Measurements from ENCODE around the gene DENND1A.
"Not testable (repeated sequence)": the region's sequence is repeated elsewhere in the genome, so short reads cannot be mapped to it uniquely, and the experiment has no call there.

Gene DENND1A

DNA sequence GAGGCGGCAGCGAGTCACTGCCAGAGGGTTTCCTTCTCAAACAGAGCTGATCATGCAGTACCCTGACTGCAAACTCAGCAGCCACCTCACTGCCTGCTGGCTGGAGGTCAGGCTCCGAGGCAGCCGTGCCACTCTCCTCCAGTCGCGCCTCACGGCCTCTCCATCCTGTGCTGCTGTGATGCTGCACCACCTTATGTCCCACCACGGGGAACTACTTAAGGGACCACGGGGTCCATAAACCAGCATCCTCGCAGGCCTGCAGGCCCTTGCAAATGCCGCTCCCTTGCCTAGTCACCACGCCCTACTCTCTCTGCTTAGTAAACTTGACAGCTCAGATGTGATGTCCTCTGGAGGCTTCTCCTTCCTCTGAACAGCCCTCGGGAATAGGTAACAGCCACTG, 474.7 kb downstream of the DENND1A start:
- no peak for DNase-seq (ENCODE audit: low spot score)

DNA sequence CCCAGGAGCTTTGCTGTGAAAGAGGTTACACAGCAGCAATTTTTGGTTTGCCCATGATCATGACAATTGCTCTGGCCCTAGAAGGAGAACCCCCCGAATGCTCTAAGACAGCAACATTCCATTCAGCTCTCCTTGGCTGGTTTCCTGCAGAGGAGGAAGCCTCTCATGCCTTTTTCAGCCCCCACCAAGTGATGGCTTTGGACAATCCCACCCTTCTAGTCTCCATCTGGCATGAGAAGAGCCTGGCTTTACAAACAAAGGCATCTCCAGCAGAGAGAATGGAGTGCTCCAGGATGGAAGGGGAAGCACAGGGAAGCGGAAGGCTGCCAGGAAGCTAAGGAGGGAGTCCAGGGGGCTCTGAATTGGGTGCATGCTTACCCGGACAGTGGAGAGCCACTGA, 475.6 kb downstream of the DENND1A start:
- no peak for DNase-seq (ENCODE audit: low spot score)

- no peak for DNase-seq (ENCODE audit: low spot score)
Observed at GRCh38 chr9:123453831-123454321, 476.1 kb downstream of the DENND1A start.

DNA sequence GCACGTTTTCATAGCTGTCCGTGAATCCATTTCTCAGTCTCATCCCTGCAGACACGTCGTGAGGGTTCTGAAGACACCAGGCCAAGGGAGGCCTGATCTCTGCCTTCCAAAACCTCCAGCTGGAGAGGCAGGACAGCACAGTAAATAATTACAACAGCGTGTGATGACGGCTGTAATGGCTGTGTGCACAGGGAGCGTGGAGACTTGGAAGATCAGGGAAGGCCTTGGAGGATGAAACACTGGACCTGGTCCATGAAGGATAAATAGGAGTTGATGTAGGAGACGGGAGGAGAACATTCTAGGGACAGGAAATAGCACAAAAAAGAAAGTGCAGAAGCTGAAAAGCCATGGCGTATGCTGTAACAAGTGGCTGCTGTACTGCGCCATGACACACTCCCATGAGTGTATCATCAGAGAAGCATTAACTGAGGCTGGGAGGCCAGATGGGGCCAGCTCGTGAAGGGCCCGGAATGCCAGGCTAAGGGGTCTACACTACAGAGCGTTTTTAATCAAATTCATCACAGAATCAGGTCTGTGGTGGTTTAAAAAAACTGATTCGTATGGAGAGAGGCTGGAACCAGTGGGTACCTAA, 476.8 kb downstream of the DENND1A start:
- no peak for DNase-seq (ENCODE audit: low spot score)

DNA sequence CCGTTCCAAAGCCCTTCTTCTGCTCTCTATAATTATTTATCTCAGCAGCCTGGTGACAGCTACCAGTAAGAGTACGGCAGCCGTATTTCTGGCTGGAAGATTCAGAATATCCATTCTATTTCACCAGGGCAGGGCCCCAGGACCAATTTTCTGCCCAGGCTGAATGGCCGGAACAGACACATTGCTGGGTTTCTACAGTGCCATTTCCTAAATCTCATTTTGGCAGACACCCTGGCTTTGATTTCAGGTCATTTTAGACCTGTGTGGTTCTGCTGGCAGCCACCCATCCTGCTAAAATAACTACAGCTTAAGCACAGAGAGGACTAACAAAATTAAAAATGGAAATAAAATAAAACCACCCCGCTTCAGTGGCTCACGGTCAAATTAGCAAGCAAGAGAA, 478.9 kb downstream of the DENND1A start:
- no peak for DNase-seq (ENCODE audit: low spot score)

DNA sequence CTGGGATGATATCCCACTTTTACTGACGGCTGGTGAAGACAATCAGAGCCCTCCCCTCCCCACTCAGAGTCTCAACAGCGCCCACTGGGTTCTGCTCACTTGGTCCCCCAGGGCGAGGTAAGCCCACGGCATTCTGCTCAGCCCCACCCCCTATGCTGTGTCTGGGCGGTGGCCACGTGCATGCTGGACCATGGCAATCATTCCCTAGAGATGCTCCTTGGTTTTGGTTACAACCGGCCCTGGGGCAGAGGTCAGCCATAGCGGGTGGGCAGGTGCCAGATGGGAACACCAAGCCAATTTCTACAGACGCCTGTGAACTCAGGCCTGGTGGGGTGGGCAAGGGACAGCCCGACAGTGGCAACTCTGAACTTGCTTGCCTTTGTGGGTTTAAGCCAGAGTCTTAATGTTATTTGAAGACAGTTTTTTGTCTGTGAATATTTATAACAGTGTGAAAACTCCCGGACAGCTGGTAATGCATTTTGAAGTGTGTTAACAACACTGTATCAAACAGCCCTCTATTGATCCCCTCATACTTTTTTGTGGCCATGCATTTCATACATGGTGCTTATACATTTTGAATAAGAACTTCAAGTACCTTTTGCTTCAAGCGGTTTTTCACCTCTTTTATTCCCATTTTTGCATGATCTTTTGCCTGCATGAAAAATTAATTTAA, 479.7 kb downstream of the DENND1A start:
- DNase-seq (ENCODE audit: low spot score) = no peak

DNA sequence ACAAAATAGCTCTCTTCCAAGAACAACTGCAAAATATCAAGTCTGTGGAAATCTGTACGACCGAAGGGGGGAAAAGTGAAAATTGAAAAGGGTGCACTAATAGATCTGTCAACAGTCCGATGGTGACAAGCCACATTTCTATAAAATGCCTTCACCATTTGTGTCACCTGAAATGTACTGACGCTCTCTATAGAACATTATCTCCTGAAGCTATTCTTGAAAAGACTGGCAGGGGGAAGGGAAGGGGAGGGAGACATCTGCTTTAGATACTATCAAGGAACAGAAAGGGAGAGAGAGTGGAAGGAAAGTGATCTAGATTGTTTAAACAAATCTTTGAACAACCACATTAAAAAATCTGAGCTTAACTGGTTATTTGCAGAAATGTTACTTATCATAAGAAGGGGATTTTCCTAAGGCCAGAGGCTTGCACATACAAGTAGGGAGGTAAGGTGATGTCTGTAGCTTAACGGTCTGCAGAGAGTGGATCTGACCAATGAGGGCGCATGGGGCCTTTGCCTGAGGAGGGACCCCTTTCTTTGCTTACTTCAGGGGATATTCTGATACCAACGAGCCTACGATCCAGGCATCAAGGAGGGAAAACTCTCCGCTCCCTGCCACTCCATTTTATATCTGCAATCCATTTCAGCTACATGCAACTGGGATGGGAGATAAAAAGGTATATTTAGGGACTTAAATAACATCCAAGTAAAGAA, 481.8 kb downstream of the DENND1A start:
- no peak for DNase-seq (ENCODE audit: low spot score)

GRCh38 chr9:123445981-123446610, 483.8 kb downstream of the DENND1A start:
- DNase-seq (ENCODE audit: low spot score) = no peak

DNA sequence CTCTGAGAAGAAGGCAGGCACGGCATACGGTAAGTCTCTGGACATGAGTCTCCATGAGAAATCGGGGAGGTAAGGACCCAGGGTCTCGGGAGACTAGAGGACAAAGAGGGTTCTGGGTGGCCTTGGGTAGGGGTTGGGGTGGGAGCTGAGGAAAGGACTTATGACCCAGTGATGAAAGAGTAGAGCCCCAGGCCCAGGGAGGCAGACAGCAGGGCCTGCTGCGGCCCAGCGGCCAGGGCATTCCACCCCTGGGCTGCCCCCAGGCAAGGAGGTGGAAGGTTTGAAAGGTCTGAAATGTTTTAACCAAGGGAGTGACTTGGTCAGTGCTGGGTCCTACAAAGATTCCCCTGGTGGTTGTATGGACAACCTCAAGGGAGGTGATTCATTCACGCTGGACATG, 484.8 kb downstream of the DENND1A start:
- DNase-seq (ENCODE audit: low spot score) = no peak

- DNase-seq (ENCODE audit: low spot score) = no peak
Observed at GRCh38 chr9:123441769-123442168, 488.2 kb downstream of the DENND1A start.

- no peak for DNase-seq (ENCODE audit: low spot score)
Observed at GRCh38 chr9:123440256-123440655, 489.7 kb downstream of the DENND1A start.

DNA sequence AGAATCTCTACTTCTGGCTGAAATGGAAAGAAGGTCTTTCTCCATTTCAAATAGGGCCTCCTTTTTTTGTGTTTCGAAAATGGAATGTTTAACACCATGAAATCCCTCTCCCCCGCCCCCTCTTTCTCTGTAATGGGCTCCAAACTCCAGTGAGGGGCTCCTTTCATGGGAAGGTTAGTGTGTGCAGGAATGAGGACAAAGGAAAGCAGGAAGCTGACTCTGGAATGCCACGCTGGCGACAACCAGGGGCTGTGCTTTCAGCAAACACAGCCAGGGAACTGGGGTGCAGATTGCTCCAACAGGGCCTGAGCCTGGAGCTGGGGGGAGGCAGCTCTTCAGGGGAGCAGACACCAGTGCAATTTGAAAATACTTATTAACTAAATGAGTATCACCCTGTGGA, 491.1 kb downstream of the DENND1A start:
- no peak for DNase-seq (ENCODE audit: low spot score)

DNA sequence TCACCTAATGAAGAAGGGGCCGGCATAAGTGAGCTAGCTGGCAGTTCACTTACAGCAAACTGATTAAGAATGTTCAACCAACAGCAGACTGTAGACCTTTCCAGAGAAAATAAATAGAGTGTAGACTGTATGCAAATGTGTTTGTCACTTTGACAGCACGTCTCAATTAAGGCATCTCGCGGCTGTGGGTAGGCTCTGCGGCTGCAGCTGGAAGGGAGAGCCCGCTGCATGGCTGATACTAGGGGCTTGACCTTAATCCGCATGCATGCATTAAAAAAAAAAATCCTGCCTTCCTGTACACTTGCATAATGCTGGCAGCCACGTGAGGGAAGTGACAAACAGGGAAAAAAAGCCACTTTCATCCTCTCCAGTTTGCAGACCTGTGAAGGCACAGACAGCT, 491.6 kb downstream of the DENND1A start:
- no peak for DNase-seq (ENCODE audit: low spot score)

- DNase-seq (ENCODE audit: low spot score) = no peak
Observed at GRCh38 chr9:123437201-123437600, 492.7 kb downstream of the DENND1A start.

DNA sequence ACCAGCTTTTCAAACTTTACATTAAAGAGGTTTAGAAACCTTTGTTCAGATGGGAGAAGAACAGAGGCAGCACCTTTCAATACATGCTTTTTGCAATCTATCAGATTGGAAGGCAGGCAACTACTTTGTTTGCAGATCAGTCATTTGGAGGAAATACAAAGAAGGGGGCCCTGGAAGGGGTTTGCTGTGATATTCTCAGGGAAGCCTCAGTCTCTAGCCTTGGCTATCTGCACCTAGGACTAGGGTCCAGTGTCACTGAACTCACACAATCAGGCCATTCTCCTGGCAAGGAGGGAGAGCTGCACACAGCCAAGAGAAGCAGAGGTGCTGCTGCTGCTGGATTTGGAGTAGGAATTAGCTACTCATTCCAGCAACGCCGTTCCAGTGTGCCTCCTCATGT, 494.5 kb downstream of the DENND1A start:
- DNase-seq (ENCODE audit: low spot score) = no peak

GRCh38 chr9:123434619-123435240, 495.2 kb downstream of the DENND1A start:
- DNase-seq (ENCODE audit: low spot score) = peak; percentile 56

GRCh38 chr9:123432331-123433236, 497.3 kb downstream of the DENND1A start:
- no peak for DNase-seq (ENCODE audit: low spot score)

DNA sequence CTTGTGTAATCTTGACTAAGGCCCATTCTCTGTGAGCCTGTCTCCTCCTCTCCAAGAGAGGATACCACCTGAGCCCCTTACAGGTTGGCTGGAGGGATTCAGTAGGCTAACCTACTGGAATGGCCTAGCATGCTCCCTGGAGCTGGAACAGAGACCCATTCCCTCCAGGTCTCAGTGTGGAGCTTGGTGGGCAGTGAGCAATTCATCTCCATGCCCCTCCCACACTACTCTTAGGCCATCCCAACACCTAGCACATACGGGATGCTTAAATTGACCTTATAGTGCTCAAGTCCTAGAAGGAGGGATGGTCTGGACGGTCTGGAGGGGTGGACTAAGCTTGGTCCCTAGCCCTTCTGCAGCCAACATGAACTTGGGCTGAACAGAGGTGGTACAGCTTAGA, 498.3 kb downstream of the DENND1A start:
- no peak for DNase-seq (ENCODE audit: low spot score)

GRCh38 chr9:123428450-123428849, 501.5 kb downstream of the DENND1A start:
- not testable (repeated sequence) for DNase-seq (ENCODE audit: low spot score)

- no peak for DNase-seq (ENCODE audit: low spot score)
Observed at GRCh38 chr9:123426406-123426805, 503.5 kb downstream of the DENND1A start.

DNA sequence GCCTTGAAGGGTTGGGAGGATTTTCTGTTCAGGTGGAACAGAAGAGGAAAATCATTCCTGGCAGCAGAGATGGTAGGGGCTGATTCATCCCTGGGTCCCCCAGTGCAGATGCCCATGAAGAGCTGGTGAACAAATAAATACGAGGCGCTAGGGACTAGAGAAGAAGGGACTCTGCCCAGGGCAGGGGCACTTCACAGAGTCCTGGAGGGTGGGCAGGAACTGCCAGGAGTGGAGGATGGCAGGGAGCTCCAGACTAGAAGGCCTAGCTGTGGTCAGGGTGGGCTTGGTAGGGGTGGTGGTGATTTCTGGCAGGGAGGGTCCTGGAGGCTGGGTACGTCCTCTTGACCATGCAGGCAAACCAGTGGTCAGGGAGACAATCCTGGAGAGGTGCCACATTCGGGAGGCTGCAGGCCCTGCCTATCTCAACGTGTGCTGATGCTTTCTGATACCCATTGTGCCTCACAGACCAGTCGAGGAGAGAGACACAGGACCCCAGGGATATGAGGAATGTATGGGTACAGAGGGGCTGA, 504.0 kb downstream of the DENND1A start:
- no peak for DNase-seq (ENCODE audit: low spot score)
